ENCODE data around the gene TGM2. TPM values are rescaled to one million over a fixed set of nuclear protein-coding genes. Genes with fewer than 3 reads are reported as not detected.

Gene TGM2
- total RNA-seq, 4 donors from 2014 or later: 170 to 385 (median 212) TPM

DNA sequence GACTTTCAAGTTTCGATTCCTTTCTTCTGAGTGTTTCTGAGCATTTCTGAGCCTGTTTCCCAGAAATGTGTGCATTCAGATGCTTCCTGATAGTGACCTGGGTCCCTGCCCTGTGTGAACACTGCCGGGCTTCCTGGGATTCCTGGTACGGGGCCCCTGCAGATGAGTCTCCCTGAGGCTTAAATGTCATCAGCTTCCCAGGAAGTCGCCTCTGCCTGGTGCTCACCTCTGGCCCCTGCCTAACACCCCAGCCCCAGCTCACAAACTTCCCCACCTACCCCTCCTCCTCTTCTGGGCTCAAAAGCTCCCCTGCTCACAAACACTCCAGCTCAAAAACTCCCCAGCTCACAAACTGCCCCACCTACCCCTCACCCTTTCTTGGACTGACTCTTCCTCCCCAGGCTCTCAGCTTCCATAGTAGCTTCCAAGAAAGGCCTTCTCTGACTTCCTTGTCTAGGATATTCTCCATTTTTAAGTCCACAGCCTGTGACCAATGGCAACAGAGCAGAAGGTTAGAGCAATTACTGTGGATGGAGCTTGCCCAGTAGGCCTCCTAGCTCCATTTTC lies 42.0 kb downstream of the TGM2 start:
- peak overlapping the region; percentile 57 to 80 (median 68) for H3K27ac ChIP-seq (replicated peaks in 1 of 4)
- WGBS: 26% methylated on average over 4 of the region's 4 CpGs
- peaks cover 35 to 54% (median 44%) of the 10 kb centered on the region in 4 donors for H3K4me1 ChIP-seq
- H3K4me3 ChIP-seq: no peak overlapping the region
- H3K36me3 ChIP-seq: no peaks in the 10 kb centered on the region
- intact Hi-C loops (cut with DNase I): no loop called here
- H3K9me3 ChIP-seq: no peaks in the 10 kb centered on the region
- TF ChIP-seq POLR2A (IDR thresholded peaks at IDR 0.05; ENCODE audit: low read depth) (no peak), EP300 (IDR thresholded peaks at IDR 0.05) (peak; percentile 77), POLR2AphosphoS5 (IDR thresholded peaks at IDR 0.05) (no peak)
- TF ChIP-seq, protein P1, sequence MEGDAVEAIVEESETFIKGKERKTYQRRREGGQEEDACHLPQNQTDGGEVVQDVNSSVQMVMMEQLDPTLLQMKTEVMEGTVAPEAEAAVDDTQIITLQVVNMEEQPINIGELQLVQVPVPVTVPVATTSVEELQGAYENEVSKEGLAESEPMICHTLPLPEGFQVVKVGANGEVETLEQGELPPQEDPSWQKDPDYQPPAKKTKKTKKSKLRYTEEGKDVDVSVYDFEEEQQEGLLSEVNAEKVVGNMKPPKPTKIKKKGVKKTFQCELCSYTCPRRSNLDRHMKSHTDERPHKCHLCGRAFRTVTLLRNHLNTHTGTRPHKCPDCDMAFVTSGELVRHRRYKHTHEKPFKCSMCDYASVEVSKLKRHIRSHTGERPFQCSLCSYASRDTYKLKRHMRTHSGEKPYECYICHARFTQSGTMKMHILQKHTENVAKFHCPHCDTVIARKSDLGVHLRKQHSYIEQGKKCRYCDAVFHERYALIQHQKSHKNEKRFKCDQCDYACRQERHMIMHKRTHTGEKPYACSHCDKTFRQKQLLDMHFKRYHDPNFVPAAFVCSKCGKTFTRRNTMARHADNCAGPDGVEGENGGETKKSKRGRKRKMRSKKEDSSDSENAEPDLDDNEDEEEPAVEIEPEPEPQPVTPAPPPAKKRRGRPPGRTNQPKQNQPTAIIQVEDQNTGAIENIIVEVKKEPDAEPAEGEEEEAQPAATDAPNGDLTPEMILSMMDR (IDR thresholded peaks at IDR 0.05): no peak
- H3K27me3 ChIP-seq: no peaks in the 10 kb centered on the region
- DNase-seq (ENCODE audit: extremely low spot score): peak; percentile 84

- Histone ChIP-seq H3K27me3 (no peaks in the 10 kb centered on the region), H3K9me3 (peaks cover 0 to under 1% (median 0%) of the 10 kb centered on the region in 4 donors), H3K36me3 (no peaks in the 10 kb centered on the region), H3K4me3 (no peak overlapping the region), H3K27ac (replicated peaks in 1 of 4) (no peak overlapping the region), H3K4me1 (peaks cover 26 to 43% (median 35%) of the 10 kb centered on the region in 4 donors)
- TF ChIP-seq POLR2AphosphoS5 (IDR thresholded peaks at IDR 0.05): no peak
- TF ChIP-seq POLR2A (IDR thresholded peaks at IDR 0.05; ENCODE audit: low read depth): no peak
- TF ChIP-seq EP300 (IDR thresholded peaks at IDR 0.05): no peak
- TF ChIP-seq, protein P1 (IDR thresholded peaks at IDR 0.05): no peak
- intact Hi-C loops (cut with DNase I): no loop called here
- DNase-seq (ENCODE audit: extremely low spot score): peak; percentile 39
- 92% methylated on average over 4 of the region's 4 CpGs for WGBS
Observed at GRCh38 chr20:38121741-38122140, 43.3 kb downstream of the TGM2 start.

DNA sequence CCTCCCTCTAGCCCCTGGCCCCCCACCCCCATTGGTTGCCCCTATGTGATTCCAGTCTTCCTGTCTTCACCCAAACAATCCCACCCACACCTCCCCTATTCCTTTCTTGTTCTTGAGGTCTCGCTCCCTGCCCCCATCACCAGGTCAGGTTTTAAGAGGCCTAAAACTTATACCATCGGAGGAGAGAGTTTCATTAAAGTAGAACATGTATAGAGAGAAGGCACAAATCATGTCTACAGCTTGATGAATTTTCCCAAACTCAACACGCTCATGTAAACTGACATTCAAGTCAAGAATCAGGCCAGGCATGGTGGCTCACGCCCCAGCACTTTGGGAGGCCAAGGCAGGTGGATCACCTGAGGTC lies 44.5 kb downstream of the TGM2 start:
- Histone ChIP-seq H3K27me3 (no peaks in the 10 kb centered on the region), H3K36me3 (no peaks in the 10 kb centered on the region), H3K27ac (replicated peaks in 1 of 4) (no peak overlapping the region), H3K4me1 (peaks cover 14 to 31% (median 24%) of the 10 kb centered on the region in 4 donors), H3K9me3 (peaks cover 0 to 3% (median 0%) of the 10 kb centered on the region in 4 donors), H3K4me3 (no peak overlapping the region)
- TF ChIP-seq POLR2AphosphoS5 (IDR thresholded peaks at IDR 0.05) (no peak), POLR2A (IDR thresholded peaks at IDR 0.05; ENCODE audit: low read depth) (no peak), EP300 (IDR thresholded peaks at IDR 0.05) (no peak)
- TF ChIP-seq, protein P1 (IDR thresholded peaks at IDR 0.05): no peak
- peak; percentile 53 for DNase-seq (ENCODE audit: extremely low spot score)
- WGBS: 100% methylated on average over 4 of the region's 4 CpGs
- intact Hi-C loops (cut with DNase I): no loop called here

GRCh38 chr20:38119446-38119845 lies 45.6 kb downstream of the TGM2 start:
- Histone ChIP-seq H3K36me3 (no peaks in the 10 kb centered on the region), H3K27ac (replicated peaks in 1 of 4) (no peak overlapping the region), H3K4me3 (no peak overlapping the region), H3K4me1 (peaks cover 8 to 20% (median 13%) of the 10 kb centered on the region in 4 donors), H3K27me3 (no peaks in the 10 kb centered on the region), H3K9me3 (peaks cover 0 to 3% (median 0%) of the 10 kb centered on the region in 4 donors)
- 86% methylated on average over 6 of the region's 6 CpGs for WGBS
- TF ChIP-seq EP300 (IDR thresholded peaks at IDR 0.05) (no peak), POLR2AphosphoS5 (IDR thresholded peaks at IDR 0.05) (no peak), POLR2A (IDR thresholded peaks at IDR 0.05; ENCODE audit: low read depth) (no peak)
- TF ChIP-seq, protein P1 (IDR thresholded peaks at IDR 0.05): no peak
- intact Hi-C loops (cut with DNase I): no loop called here
- DNase-seq (ENCODE audit: extremely low spot score): peak; percentile 81

- intact Hi-C loops (cut with DNase I): no loop called here
- H3K27me3 ChIP-seq: no peaks in the 10 kb centered on the region
- DNase-seq (ENCODE audit: extremely low spot score): peak; percentile 37
- no peak overlapping the region for H3K27ac ChIP-seq (replicated peaks in 1 of 4)
- H3K4me3 ChIP-seq: no peak overlapping the region
- H3K4me1 ChIP-seq: peaks cover 2 to 19% (median 11%) of the 10 kb centered on the region in 4 donors
- H3K36me3 ChIP-seq: no peaks in the 10 kb centered on the region
- peaks cover 0 to 3% (median 0%) of the 10 kb centered on the region in 4 donors for H3K9me3 ChIP-seq
- WGBS: 80% methylated on average over 3 of the region's 3 CpGs
- TF ChIP-seq EP300 (IDR thresholded peaks at IDR 0.05) (no peak), POLR2AphosphoS5 (IDR thresholded peaks at IDR 0.05) (no peak), POLR2A (IDR thresholded peaks at IDR 0.05; ENCODE audit: low read depth) (no peak)
- TF ChIP-seq, protein P1 (IDR thresholded peaks at IDR 0.05): no peak
Observed at GRCh38 chr20:38117635-38118034, 47.4 kb downstream of the TGM2 start.

All from esophagus muscularis mucosa (tissue), 4 donors.